Kidney (tissue), 14 donors: Measurements from ENCODE around the gene RYR2. TPM values are rescaled to one million over a fixed set of nuclear protein-coding genes. Genes with fewer than 3 reads are reported as not detected.

ENCODE experiments used
- DNase-seq, 5 donors: peaks; one replicate each; pipeline ENCODE4 v3.0.0-alpha.2; 2013 to 2020
- FAIRE-seq: peaks from 2 replicates; lab custom pipeline; 2012; peaks lifted over from hg19 to GRCh38; lab: Jason Lieb, UNC
- H3K27ac ChIP-seq, 2 donors: one replicate each; pipeline ENCODE4 v1.7.0; 2013; ENCODE audit warnings: low read depth in 2 of 2, low read length in 2 of 2, inconsistent platforms in 1 of 2
- H3K27me3 ChIP-seq: one replicate; pipeline ENCODE4 v1.7.1; 2013; ENCODE audit warnings: low read length, inconsistent platforms; ENCODE audit not compliant: control insufficient read depth, insufficient read depth
- H3K36me3 ChIP-seq, 3 donors: one replicate each; pipeline versions ENCODE4 v1.7.0 to v1.7.1; 2013; ENCODE audit warnings: low read length in 3 of 3, control low read depth in 1 of 3, inconsistent platforms in 1 of 3; ENCODE audit not compliant: insufficient read depth in 3 of 3, control insufficient read depth in 2 of 3
- H3K4me1 ChIP-seq, 3 donors: one replicate each; pipeline versions ENCODE4 v1.7.0 to v1.7.1; 2013; ENCODE audit warnings: low read length in 3 of 3, inconsistent platforms in 1 of 3, low read depth in 1 of 3; ENCODE audit not compliant: control insufficient read depth in 2 of 3, insufficient read depth in 2 of 3
- H3K4me3 ChIP-seq, 3 donors: one replicate each; pipeline versions ENCODE4 v1.7.0 to v1.8.1; 2013; ENCODE audit warnings: low read length in 3 of 3, control low read depth in 1 of 3, inconsistent platforms in 1 of 3
- H3K9ac ChIP-seq, 3 donors: one replicate each; pipeline versions ENCODE4 v1.7.0 to v1.7.1; 2013; ENCODE audit warnings: low read length in 3 of 3, control low read depth in 1 of 3, inconsistent platforms in 1 of 3
- H3K9me3 ChIP-seq, 3 donors: one replicate each; pipeline versions ENCODE4 v1.7.0 to v1.7.1; 2013; ENCODE audit warnings: low read length in 3 of 3, control low read depth in 1 of 3, inconsistent platforms in 1 of 3; ENCODE audit not compliant: control insufficient read depth in 2 of 3, insufficient read depth in 1 of 3
- CTCF ChIP-seq: IDR thresholded peaks from 3 replicates; pipeline ENCODE4 v1.5.1; 2012; ENCODE audit warnings: mild to moderate bottlenecking, moderate library complexity, borderline replicate concordance; ENCODE audit not compliant: insufficient read depth; ENCODE audit errors: extremely low read depth
- intact Hi-C: fragments of 100-400 bp; cut with DNase I; formaldehyde crosslinking; loops from one replicate; pipeline ENCODE4 v1.11.1; 2022
- polyA plus RNA-seq: library from polyadenylated mRNA; stranded (reverse); fragments of 350-450 nt; fragmentation: Illumina TruSeq; extraction: RNeasy Lipid Tissue Mini Kit (QIAGEN cat#74804); gene quantifications from one replicate; pipeline ENCODE4 v1.2.3, GENCODE V29; 2014; ENCODE audit warnings: low read depth, low replicate concordance; ENCODE audit not compliant: insufficient read depth
- total RNA-seq: library from RNA; stranded (reverse); fragmentation: NEBNext Ultra II Directional; extraction: Animal tissue kit (Norgen Biotek cat#: 25700); gene quantifications from one replicate; pipeline ENCODE4 v1.2.1, GENCODE V29; 2021
- donor health status: control.
- donor health status: control.
- donor health status: control.
- donor health status: control.
- donor health status: control.
- donor health status: DM: yes; HTN: yes; CAD: no.
- donor health status: Normal renal cell carcinoma (clear cell type).

Gene RYR2
- total and polyA plus RNA-seq, 2 donors from 2014 or later, result 0.28 to 0.60 TPM

- no peak for TF ChIP-seq CTCF
- no peak for DNase-seq
- Histone ChIP-seq H3K9me3 (no peaks in the 10 kb centered on the region), H3K4me1 (no peaks in the 10 kb centered on the region), H3K4me3 (no peak overlapping the region), H3K27ac (peak overlapping the region in 1 of 2 donors; percentile 1), H3K9ac (no peak overlapping the region), H3K36me3 (no peaks in the 10 kb centered on the region), H3K27me3 (no peaks in the 10 kb centered on the region)
- FAIRE-seq, result no peak
- intact Hi-C loops, result no loop called here
These were observed 44.6 kb upstream of the RYR2 start for GRCh38 chr1:236997361-236997760.

DNA sequence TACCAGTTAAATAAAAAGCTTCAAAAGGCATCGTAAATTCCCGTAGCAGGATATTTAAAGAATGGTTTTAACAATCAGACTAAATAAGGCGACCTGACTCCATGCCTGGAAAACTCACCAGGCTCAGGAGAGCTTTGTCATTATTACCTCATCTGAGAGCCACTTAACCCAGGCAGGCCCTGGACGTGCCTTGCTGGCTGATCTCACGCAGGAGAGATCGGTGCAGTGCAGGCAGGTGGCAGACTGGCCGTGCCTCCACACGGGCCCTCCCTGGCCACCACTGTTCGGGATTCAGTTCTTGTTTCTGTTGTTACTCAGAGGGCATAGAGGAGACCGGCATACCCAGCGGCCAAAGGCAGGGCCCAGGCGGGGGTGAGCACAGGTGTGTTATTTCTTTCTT is 44.1 kb upstream of the RYR2 start:
- Histone ChIP-seq H3K4me1 (no peaks in the 10 kb centered on the region), H3K4me3 (no peak overlapping the region), H3K27me3 (no peaks in the 10 kb centered on the region), H3K9me3 (no peaks in the 10 kb centered on the region), H3K36me3 (no peaks in the 10 kb centered on the region), H3K27ac (no peak overlapping the region), H3K9ac (no peak overlapping the region)
- no peak for TF ChIP-seq CTCF
- intact Hi-C loops, result no loop called here
- DNase-seq, result peak in 4 of 5 donors; percentile 19 to 38 (median 28)
- no peak for FAIRE-seq

DNA sequence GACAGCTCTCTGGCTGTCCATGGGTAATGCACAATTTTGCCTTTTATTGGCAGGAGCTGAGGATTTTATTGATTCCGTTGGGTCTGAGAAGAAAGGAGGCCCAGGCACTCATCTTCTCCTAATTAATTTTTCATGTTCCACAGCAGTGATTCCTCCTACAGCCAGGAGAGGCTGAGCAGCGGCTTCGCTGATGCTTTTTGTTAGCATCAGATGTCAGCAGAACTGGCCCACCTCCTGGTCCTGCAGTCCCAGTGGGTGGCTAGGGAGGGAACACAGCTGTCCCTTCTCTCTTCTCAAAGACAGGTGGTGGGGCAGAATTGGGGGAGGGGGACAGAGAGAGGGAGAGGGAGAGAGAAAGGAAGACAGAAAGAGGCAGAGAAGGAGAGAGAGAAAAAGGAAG is 43.4 kb upstream of the RYR2 start:
- H3K9me3 ChIP-seq, result no peaks in the 10 kb centered on the region
- no peaks in the 10 kb centered on the region for H3K36me3 ChIP-seq
- DNase-seq, result peak in 1 of 5 donors; percentile 5
- H3K27ac ChIP-seq, result no peak overlapping the region
- no peak overlapping the region for H3K9ac ChIP-seq
- no peaks in the 10 kb centered on the region for H3K4me1 ChIP-seq
- TF ChIP-seq CTCF, result no peak
- no peaks in the 10 kb centered on the region for H3K27me3 ChIP-seq
- no peak overlapping the region for H3K4me3 ChIP-seq
- intact Hi-C loops, result no loop called here
- no peak for FAIRE-seq

DNA sequence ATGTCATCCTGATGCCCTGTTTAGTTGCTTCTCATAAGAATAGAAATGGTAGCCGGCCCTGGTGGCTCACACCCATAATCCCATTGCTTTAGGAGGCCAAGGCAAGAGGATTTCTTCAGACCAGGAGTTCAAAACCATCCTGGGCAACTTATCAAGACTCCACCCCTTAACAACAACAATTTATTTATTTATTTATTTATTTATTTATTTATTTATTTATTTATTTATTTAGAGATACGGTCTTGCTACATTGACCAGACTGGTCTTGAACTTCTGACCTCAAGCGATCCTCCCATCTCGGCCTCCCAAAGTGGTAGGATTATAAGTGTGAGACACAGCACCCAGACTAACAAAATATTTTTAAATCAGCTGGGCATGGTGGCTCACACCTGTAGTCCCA is 41.8 kb upstream of the RYR2 start:
- DNase-seq, result no peak
- Histone ChIP-seq H3K4me1 (no peaks in the 10 kb centered on the region), H3K9ac (no peak overlapping the region), H3K9me3 (no peaks in the 10 kb centered on the region), H3K36me3 (no peaks in the 10 kb centered on the region), H3K4me3 (no peak overlapping the region), H3K27me3 (no peaks in the 10 kb centered on the region), H3K27ac (no peak overlapping the region)
- no peak for TF ChIP-seq CTCF
- FAIRE-seq, result no peak
- intact Hi-C loops, result no loop called here
